OCI-M1 (cell line): ENCODE results near the gene GNB4.
A peak's percentile ranks its signal among the peaks of the same experiment; 100 is the strongest.

Source experiments
- DNase-seq: peaks from one replicate; lab custom pipeline; 2025; lab: John Stamatoyannopoulos, UW

GNB4 gene

DNA sequence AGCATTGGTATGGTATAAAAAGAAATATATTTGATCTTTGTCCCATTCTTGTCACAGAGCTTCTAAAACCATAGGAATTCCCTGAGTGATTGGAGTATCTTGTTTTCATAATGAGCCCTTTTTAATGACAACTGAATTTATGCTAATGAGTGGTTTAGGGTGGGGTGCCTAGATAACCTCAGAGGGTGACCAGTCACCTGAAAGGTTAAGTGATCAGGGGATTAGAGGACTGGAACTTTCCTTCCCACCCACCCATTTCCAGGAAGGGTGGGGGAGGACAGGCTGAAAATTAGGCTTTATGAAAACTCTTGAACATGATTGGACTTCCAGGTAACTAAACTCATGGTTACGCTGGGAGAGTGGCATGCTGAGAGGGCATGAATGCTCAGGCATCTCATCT is 95.3 kb downstream of the GNB4 start:
- no peak for DNase-seq

DNA sequence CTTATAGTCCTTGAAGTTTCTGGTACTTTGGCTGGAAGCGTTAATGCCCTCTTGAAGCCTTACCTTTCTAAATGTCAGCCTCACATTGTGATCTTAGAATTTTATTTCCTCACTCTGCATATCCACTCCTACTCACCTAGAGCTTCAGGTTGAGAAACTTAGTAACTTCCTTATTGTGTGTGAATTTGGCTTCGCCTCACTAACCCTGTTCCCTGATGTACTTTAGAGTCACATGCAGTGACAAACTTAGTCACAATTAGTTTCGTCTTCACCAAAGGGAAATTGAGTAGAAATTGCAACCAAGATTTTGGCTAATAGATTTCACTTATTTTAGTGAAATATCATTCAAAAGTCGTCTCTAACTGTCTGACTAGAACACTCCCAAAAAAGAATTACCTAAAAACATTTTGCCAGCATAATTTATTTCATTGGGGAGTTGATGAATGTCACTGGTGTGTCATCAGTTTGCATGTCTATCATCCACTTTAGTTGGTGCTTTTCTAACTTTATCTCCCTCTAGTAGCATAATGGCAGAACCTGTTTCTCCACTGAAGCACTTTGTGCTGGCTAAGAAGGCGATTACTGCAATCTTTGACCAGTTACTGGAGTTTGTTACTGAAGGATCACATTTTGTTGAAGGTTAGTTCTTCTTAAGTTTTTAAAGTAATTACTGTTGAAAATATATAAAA is 102.8 kb downstream of the GNB4 start:
- DNase-seq, result peak; percentile 35

DNA sequence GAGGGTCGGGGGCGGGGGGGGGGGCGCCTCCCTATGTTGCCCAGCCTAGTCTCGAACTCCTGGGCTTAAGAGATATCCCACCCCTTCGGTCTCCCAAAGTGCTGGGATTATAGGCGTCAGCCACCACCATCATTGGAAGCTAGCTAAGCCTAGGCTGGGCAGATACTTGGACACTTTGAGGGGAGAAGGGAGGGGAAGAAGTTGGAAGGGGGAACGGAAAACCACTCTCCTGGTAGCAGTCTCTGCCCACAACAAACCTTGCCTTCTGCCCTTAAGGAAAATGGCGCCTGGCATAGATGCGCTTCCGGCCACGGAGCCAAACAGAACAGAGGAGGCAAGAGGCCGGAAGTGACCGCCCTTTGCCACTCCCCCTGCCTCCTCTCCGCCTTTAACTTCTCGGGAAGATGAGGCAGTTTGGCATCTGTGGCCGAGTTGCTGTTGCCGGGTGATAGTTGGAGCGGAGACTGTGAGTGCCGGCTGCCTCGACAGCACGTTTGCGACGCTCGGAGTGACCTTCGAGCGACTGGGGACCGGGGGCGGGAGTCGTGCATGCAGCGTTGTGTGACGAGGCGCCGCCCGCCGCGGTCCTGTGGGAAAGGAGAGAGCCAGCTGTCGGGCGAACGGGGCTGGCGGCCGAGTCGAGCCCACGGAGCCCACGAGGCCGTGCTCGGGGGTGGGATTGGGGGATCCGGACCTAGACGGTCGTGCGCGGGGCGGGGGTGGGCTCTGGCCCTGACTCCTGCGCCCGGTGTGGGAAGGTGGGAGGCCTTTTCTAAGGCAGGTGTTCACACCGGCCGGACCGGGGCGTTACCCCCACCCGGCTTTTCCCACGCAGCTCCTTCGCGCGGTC is 103.7 kb downstream of the GNB4 start, which contains the start of gene MFN1:
Gene MFN1, plus strand, starts transcription at position 365 of the 850 bp plus-strand sequence. CDS start 1,143 bp downstream, outside the sequence.
- DNase-seq, result peak; percentile 94
